ENCODE results near the gene DGKD.
A peak's percentile ranks its signal among the peaks of the same experiment; 100 is the strongest.
"Not testable (repeated sequence)": the region's sequence is repeated elsewhere in the genome, so short reads cannot be mapped to it uniquely, and the experiment has no call there.

Gene DGKD

DNA sequence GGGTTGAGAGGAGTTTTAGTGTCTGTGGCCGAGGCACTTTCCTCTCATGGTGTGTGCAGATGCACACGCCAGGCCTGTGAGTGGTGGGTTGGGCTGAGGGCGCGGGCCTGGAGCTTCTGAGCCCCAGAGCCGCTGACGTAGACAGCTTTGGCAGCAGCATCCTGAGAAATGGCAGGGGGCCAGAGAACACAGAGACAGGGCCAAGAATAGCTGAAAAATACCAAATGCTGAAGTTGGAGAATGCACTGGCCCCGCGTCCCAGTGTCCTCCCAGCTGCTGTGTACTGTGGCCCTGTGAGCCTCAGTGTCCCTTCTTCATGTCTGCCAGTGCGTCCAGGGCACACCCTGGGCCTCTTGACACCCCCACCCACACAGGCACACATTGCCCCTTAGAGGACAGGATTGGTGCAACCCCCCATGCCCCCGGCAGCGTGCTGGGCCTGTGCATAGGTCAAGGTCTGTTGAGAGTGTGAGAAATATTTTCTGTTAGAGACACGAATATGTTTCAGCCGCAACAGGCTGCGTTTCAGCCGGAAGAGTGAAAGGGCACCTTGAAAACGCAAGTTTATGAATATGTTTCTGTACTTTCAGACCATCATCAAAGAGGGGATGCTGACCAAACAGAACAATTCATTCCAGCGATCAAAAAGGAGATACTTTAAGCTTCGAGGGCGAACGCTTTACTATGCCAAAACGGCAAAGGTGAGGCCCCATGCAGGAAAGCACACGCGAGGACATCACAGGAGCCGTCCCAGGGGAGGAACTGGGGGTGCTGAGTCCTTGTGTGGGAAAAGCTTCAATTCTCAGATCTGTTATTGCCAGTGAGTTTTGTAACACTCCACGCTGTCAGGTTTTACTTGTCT, 33.6 kb downstream of the DGKD start:
- peak; percentile 96 for DNase-seq

DNA sequence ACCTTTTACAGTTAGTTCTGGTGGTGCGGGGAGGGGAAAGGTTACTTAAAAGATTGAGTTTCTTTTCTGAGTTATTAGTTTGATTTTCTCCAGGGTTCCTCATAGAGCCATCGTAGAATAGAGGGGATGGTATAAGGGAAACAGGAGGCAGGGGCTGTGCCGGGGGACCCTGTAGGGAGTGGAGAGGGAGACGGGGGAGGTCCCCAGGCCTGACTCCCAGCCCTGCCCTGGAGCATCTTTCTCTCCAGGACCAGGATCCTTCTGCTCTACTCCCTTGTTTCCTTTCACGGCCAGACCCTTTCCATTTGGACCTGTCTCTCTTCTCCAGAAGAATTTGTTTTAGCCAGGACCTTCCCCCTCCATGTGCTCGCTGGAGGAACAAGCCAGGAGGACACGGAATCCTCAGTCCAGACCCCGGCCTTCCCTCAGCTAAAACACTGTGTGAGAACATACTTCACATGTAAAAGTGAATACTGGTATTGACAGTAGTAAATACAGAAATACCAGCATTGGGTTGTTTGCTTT, 35.4 kb downstream of the DGKD start:
- no peak for DNase-seq

DNA sequence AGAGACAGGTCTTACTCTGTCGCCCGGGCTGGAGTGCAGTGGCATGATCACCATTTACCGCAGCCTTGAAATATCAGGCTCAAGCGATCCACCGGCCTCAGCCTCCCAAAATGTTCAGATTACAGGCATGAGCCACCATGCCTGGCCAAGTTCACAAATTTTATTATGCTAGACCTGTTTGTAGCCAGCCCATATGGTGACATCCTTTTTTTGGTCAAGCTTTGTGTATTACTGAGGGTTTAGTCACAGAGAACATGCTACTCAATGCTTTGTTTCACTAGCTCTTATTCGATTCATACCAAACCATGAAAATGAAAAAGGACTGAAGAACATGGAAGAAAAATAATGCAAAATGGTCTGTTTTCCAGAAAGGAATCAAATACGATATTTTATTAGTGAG, 41.4 kb downstream of the DGKD start:
- DNase-seq, result no peak

DNA sequence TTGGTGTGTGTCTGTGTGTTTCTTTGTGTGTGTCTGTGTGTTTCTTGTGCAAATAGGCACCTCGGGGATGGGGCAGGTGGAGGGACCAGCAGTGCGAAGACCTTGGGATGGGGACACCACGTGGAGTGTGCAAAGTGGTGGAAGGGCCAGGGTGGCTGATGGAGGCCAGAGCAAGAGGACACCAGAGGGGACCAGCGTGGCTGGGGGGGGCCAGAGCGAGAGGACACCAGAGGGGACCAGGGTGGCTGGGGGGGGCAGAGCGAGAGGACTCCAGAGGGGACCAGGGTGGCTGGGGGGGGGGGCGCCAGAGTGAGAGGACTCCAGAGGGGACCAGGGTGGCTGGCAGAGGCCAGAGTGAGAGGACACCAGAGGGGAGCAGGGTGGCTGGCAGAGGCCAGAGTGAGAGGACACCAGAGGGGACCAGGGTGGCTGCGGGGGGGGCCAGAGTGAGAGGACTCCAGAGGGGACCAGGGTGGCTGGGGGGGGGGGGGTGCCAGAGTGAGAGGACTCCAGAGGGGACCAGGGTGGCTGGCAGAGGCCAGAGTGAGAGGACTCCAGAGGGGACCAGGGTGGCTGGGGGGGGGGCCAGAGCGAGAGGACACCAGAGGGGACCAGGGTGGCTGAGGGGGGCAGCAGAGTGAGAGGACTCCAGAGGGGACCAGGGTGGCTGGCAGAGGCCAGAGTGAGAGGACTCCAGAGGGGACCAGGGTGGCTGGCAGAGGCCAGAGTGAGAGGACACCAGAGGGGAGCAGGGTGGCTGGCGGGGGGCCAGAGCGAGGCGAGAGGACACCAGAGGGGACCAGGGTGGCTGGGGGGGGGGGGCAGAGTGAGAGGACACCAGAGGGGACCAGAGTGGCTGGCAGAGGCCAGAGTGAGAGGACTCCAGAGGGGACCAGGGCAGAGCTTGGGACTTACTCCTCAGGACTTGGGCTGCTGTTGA, 42.7 kb downstream of the DGKD start:
- DNase-seq, result not testable (repeated sequence)

DNA sequence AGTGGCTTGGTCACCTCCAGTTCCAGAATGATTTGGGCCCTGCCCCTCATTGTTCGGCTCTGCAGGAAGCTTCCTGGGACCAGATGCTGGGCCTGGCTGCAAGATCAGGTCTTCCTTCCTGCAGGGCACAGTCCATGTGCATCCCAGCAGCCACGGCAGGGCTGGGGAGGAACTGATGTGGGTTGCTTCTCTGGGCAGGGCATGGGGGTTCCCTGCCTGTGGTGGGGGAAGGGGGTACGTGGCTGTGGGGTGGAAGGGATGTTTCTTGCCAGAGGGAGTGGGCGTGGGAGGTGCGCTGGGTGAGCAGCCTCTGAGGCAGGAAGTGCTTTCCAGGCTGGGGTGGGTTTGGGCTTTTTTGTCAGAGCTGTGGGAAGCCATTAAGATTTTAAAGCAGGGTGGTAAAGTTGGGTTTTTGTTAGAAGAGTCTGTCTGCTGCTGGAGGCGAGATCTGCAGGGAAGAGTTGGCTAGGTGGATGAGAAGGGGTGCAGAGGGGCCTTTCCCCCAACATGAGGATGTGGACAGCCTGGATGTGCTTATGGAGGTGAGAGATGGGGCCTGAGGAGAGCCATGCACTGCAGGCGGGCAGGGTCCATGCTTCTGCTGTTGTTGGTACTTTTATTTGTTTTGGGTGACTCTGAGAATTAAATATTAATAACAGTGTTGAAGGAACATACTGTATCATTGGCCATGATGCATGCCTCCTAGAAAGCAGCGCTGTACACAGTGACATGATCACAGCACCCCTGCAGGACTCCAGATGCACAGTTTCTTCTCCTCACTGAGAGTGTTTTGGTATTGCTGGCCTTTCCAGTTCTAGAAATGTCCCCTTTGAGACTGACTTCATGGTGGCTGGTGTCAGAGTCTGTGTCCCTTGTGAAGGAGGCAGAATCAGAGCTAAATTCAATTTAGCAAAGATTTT, 45.3 kb downstream of the DGKD start:
- no peak for DNase-seq

- no peak for DNase-seq
Observed at GRCh38 chr2:233400341-233400740, 46.0 kb downstream of the DGKD start.

DNA sequence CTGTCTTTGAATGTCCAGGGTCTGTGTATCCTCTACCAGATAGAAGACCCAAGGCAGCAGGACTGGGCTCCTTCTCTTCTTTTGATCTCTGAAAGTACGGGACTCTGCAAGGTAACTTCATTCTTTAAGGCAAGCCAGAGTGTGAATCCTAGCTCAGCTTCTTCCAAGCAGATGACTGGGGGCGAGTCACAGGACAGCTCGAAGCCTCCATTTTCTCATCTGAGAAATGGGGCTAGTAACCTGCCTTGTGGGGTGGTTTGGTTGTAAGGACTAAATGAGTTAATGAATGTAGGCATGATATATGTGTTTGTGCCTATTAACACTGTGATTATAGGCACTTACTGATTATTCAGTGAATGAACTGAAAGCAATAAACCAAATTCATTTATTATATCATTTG, 46.7 kb downstream of the DGKD start:
- no peak for DNase-seq

GRCh38 chr2:233402346-233402745, 48.1 kb downstream of the DGKD start:
- DNase-seq, result no peak

- DNase-seq, result no peak
Observed at GRCh38 chr2:233402789-233403188, 48.5 kb downstream of the DGKD start.

DNA sequence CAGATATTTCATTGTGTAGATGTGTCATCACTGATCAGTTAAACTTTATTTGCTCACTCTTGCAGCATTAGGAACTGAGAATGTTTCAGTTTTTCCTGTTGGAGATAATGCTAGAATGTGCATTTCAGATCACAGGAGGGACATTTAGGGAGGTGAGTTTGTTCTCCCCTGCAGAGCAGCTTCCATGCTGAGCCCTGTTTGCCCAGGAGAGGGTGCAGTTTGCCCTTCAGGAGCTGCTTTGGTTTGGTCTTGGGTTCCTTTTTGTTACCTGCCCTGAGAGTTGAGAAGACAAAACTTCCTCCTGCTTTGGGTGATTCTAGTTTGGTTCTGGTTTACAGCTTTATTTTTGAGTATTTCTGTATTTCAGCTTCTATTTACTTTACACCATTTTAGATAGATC, 49.9 kb downstream of the DGKD start:
- no peak for DNase-seq

GRCh38 chr2:233406865-233407264, 52.6 kb downstream of the DGKD start:
- no peak for DNase-seq

DNA sequence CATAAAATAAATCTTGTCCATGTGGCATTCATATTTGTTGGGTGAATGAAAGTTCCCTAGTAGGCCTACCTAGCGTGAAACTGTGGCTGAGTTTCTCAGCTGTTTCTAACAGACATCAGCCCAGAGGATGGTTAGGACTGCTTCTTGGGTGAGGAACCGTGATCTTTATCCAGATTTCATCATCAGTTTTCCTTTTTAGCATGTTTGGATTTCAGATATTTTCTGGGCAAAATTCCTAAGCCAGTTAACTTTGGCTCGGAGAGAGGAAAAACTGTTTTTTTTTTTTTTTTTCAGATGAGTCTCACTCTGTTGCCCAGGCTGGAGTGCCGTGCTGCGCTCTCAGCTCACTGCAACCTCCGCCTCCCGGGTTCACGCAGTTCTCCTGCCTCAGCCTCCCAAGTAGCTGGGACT, 53.5 kb downstream of the DGKD start:
- no peak for DNase-seq

DNA sequence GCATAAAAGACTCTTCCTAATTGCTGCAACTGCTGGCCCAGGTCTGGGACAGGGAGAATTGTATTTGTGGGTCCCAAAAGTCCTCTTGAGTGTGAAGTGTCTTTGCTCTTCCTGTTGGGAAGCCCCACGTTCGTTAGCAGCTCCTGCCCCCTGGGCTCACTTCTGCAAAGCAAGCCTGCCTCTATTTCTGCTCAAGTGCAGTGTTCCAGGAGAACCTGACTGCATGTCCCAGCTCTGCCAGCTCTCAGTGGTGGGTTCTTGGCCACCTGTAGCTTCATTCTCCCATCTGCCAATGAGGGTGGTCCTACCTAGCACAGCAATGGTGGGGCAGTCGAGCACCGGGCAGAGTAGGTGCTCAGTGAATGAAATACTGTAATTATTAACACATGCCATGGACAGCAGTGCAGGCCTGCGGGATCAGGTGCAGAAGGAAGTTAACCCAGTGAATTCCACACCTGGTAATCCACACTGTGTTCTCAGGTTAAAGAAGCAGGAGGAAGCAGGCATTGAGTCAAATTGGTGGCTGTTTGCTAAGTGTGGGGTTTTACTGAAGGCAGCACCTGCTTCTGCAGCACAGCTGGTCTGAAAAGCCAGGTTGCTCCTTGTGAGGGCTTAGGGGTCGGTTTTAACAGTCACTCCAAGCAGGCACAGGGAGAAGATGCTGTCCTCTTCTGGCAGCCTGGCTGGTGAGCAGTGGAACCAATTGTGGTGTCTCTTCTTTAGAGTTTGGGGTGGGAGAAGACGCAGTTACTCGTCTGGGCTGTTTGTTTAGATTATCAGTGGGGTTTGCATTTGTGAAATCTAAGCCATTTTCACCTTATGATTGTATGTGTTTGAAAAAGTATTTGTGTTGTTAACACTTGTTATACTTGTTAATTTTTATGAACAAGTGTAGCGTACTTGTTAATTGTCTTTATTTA, 54.3 kb downstream of the DGKD start:
- DNase-seq, result no peak

DNA sequence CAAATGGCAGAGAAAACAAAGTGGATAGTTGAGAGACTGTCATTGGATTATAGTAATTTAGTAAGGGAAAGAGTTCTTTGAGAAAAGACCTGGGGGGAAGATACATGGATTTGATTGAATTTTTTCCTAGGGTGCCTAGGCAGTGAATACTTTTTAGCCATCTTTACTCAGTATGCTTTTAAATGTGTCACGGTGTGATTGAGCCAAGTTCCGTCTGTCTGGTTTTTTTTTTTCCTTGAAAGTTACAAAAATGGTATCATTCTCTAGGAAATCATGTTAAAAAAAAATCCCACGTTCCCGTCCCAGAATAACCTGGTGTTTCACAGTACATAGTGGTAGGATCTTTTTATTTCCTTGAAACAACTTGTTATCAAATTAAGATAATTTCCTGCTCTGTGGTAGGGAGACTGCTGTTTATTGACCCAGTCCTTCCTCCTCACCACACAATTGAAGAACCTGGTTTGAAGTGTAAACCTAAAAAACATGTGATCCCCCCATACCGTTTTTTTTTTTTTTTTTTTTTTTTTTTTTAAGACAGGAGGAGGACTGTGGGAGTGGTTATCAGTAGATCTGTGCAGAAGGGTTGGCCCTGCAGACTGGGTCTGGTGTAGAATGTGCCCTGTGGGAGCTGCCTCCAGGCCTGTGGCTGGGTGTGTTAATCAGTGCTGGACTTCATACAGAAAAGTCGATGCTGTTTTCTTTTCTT, 55.1 kb downstream of the DGKD start:
- DNase-seq, result no peak

GRCh38 chr2:233410196-233410760, 56.0 kb downstream of the DGKD start:
- DNase-seq, result no peak

- no peak for DNase-seq
Observed at GRCh38 chr2:233411162-233411561, 56.9 kb downstream of the DGKD start.

- DNase-seq, result no peak
Observed at GRCh38 chr2:233412405-233412804, 58.1 kb downstream of the DGKD start.

GRCh38 chr2:233413046-233413445, 58.8 kb downstream of the DGKD start:
- no peak for DNase-seq

DNA sequence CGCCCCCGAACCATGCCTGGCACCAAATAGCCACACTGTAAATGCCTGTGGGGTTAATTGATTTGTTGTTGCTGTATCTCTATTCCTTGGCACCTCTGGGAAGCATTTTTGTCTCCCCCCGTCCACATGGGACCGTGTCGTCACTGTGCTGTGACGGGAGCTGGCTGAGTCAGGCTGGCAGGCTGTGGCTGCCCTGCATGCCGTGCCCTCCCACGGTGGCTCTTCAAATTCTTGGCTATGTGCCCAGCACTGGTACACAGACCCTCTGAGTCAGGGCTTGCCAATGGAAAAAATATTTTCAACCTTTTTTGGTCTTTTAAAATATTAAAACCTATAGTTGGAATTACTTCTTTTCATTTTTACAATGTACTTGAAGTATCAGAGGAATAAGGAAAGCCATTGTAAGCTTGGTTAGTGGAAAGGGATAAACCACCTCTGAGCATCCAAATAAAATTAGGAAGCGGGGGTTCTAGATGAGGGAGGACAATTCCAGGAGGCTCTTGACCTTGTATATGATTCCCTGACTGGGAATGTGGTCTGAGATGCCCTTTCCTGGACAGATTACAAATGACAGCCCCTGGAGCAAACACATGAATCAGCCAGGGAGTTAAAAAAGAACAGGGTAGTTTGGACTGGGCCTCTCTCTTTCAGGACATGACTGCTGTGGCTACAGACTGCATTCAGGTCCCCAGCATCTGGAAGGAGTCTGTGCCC, 59.4 kb downstream of the DGKD start:
- DNase-seq, result peak; percentile 67

- no peak for DNase-seq
Observed at GRCh38 chr2:233414273-233414654, 60.0 kb downstream of the DGKD start.

All from femur (tissue), 1 donor.